Lower lobe of right lung (tissue), 2 donors: ENCODE results near the gene RARA. TPM values are rescaled to one million over a fixed set of nuclear protein-coding genes. Genes with fewer than 3 reads are reported as not detected.
A peak's percentile ranks its signal among the peaks of the same experiment; 100 is the strongest.

Source experiments
- ATAC-seq, 2 donors: fragments of 200-7000 bp; cut with Tn5 transposase; one replicate each; pipeline ENCODE4 v1.9.1; 2020 to 2022; ENCODE audit warnings: mild to moderate bottlenecking in 2 of 2, moderate library complexity in 2 of 2
- DNase-seq: peaks from one replicate; pipeline ENCODE4 v3.0.0-alpha.2; 2020
- H3K27ac ChIP-seq: fragments of 200-600 bp; one replicate; pipeline ENCODE4 v1.8.0; 2022
- H3K27me3 ChIP-seq: fragments of 200-600 bp; one replicate; pipeline ENCODE4 v1.8.0; 2022; ENCODE audit warnings: low read depth
- H3K36me3 ChIP-seq: fragments of 200-600 bp; one replicate; pipeline ENCODE4 v1.8.0; 2022; ENCODE audit warnings: mild to moderate bottlenecking
- H3K4me1 ChIP-seq: fragments of 200-600 bp; one replicate; pipeline ENCODE4 v1.8.0; 2022
- H3K4me3 ChIP-seq: fragments of 200-600 bp; one replicate; pipeline ENCODE4 v1.8.0; 2022; ENCODE audit warnings: mild to moderate bottlenecking
- H3K9me3 ChIP-seq: fragments of 200-600 bp; one replicate; pipeline ENCODE4 v1.8.0; 2022
- intact Hi-C: fragments of 100-400 bp; cut with DNase I; formaldehyde crosslinking; loops from one replicate; pipeline ENCODE4 v1.11.0; 2022
- total RNA-seq: library from RNA; stranded (reverse); fragmentation: NEBNext Ultra II Directional; extraction: Animal tissue kit (Norgen Biotek cat#: 25700); gene quantifications from one replicate; pipeline ENCODE4 v1.2.1, GENCODE V29; 2021
- TF ChIP-seq, protein P1 (sequence below): fragments of 200-600 bp; IDR thresholded peaks from one replicate; pipeline ENCODE4 v1.8.0; 2022; ENCODE audit warnings: antibody characterized with exemption, mild to moderate bottlenecking
- donor health status: DM: no; HTN: yes; CAD: no; lungs with severe emphysema.

RARA gene
- total RNA-seq, 1 donor from 2014 or later, result 82.6 TPM

DNA sequence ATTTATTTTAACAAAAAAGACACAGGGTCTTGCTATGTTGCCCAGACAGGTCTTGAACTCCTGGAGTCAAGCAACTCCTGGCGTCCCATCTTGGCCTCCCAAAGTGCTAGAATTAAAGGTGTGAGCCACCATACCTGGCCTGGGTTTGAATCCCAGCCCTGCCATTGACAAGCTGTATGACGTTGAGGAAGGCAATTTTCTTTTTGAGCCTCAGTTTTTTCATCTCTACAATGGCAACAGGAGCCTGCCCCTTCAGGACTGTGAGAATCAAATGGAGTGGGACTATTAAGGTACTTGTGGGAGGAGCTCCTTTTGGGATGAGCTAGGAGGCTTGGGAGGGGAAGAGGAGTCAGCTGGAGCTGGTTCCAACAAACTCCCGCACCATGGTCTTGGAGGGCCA, 6.2 kb downstream of the RARA start:
- TF ChIP-seq, protein P1, sequence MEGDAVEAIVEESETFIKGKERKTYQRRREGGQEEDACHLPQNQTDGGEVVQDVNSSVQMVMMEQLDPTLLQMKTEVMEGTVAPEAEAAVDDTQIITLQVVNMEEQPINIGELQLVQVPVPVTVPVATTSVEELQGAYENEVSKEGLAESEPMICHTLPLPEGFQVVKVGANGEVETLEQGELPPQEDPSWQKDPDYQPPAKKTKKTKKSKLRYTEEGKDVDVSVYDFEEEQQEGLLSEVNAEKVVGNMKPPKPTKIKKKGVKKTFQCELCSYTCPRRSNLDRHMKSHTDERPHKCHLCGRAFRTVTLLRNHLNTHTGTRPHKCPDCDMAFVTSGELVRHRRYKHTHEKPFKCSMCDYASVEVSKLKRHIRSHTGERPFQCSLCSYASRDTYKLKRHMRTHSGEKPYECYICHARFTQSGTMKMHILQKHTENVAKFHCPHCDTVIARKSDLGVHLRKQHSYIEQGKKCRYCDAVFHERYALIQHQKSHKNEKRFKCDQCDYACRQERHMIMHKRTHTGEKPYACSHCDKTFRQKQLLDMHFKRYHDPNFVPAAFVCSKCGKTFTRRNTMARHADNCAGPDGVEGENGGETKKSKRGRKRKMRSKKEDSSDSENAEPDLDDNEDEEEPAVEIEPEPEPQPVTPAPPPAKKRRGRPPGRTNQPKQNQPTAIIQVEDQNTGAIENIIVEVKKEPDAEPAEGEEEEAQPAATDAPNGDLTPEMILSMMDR, result no peak
- Histone ChIP-seq H3K27me3 (no peaks in the 10 kb centered on the region), H3K4me1 (peaks cover 90% of the 10 kb centered on the region), H3K4me3 (no peak overlapping the region), H3K36me3 (no peaks in the 10 kb centered on the region), H3K27ac (peak overlapping the region; percentile 96), H3K9me3 (no peaks in the 10 kb centered on the region)
- ATAC-seq, result no peak
- intact Hi-C loops, result no loop called here
- DNase-seq, result no peak

DNA sequence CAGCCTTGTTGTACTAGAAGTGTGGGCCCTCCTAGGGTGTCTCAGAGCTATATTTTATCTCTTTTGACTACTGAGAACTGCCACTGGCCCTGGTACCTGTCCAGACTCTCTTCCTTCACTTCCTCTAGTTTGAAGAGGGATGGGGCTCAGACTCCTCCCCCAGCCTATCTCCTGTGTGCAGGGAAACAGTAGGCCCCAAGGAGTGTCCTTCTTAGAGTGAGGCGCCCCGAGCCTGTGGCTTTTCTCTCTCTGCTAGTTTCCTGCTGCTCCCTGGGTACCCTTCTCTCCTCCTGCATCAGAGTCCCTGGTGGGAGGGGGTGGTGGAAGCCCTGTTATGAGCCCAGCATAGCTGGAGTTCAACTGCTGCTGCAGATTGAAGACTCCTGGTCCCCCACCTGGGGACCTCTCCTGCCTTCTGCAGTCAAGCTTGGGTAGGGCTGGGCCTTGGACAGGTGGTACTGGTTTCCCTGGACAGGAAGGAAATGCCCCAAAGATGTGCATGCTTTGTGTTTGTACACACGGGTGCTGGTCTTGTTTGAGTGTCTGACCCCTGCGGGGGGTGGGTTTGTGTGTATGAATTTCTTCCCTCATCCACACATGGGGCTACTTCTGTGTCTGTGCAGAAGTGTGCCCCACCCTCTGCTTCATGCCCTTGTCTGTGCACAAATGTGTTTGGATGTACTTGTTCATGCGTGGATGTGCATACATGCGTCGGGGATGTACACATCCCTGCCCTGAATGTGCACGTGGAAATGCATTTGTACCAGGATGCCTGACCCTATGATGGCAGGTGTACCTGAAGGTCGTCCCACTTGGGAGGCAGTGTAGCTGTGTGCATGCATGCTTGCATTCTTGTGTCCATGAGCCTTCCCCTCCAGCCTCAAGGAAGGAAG, 6.9 kb downstream of the RARA start:
- Histone ChIP-seq H3K4me3 (peak overlapping the region; percentile 99), H3K27ac (peak overlapping the region; percentile 96), H3K36me3 (no peaks in the 10 kb centered on the region), H3K4me1 (peaks cover 90% of the 10 kb centered on the region), H3K27me3 (no peaks in the 10 kb centered on the region), H3K9me3 (no peaks in the 10 kb centered on the region)
- ATAC-seq (no peak), DNase-seq (no peak)
- TF ChIP-seq, protein P1, result no peak
- intact Hi-C loops, result no loop called here

DNA sequence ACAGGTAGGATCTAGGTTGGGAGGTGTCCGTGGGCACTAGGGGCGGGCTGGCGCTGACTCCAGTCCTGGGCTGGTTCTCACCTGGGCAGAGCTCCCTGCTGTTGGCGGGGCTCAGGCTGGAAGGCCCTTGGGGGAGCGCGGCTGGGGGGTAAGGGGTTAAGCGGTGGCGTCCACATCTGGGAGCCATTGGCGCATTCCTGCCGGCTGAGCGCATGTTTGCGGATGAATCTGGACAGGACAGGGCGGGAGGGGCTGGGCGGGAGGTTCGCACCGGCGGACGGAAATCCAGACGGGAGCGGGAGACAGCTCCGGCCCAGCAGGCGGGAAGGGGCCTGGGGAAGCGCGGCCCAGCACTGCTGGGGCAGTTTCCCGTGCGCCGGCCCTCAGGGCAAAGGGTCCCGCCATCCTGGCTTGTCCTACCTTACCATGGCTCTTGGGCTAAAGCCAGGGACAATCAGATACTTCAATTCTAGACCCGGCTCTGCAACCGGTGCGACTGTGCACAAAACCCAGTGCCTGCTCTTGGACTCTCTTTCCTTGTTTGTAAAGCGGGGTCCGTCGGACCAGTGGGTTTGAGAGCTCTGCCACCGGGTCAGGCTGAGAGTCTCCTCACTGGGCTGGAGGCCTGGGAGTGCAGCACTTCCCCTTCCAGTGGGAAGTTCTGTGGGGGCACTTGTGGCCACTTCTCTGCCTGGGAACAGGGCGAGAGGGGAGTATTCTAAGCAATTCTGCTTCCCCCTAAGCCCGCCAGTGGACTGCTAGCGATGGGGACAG, 7.8 kb downstream of the RARA start:
- H3K27ac ChIP-seq, result peak overlapping the region; percentile 96
- ATAC-seq (peak; percentile 11 to 12), DNase-seq (peak; percentile 77)
- H3K4me1 ChIP-seq, result peaks cover 90% of the 10 kb centered on the region
- H3K9me3 ChIP-seq, result no peaks in the 10 kb centered on the region
- TF ChIP-seq, protein P1, result no peak
- intact Hi-C loops, result no loop called here
- no peaks in the 10 kb centered on the region for H3K36me3 ChIP-seq
- H3K27me3 ChIP-seq, result no peaks in the 10 kb centered on the region
- peak overlapping the region; percentile 99 for H3K4me3 ChIP-seq

DNA sequence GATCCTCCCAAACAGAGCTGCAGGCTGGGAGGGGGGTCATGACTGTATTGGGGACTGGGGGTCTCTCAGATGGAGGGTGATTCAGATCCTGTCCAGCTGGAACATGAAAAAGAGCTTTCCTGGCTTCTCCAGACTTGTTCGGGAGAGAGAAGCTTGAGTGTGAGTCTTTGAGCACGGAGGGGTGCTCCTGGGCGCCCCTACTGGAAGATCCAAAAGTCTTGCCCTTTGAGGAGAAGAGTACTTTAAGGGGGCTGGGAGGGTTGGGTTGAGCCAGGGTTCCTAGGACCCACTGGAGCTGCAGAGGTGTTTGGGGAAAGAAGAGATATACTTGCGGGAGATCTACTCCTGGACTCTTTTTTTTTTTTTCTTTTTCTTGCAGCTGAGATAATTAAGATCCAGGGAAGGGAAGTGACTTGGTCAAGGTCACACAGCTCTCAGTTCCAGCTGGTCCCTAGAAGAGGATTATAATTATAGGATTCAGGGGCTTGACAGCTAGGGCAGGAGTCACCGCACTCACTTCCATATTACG, 8.4 kb downstream of the RARA start:
- Histone ChIP-seq H3K27ac (peak overlapping the region; percentile 96), H3K36me3 (no peaks in the 10 kb centered on the region)
- ATAC-seq, result peak; percentile 26 to 47

More for the DNA sequence above, 8.4 kb downstream of the RARA start:
- intact Hi-C loops, result no loop called here
- Histone ChIP-seq H3K27me3 (no peaks in the 10 kb centered on the region), H3K4me3 (peak overlapping the region; percentile 99), H3K4me1 (peaks cover 89% of the 10 kb centered on the region), H3K9me3 (no peaks in the 10 kb centered on the region)
- no peak for DNase-seq
- TF ChIP-seq, protein P1, result peak; percentile 54
